Ovary (tissue), 3 donors: ENCODE data around the gene PPP1R1B.

Experiments used
- POLR2A ChIP-seq: fragments of 450-650 bp; IDR thresholded peaks from one replicate; pipeline ENCODE4 v1.6.1; 2017; ENCODE audit warnings: antibody characterized with exemption, mild to moderate bottlenecking, moderate library complexity
- TF ChIP-seq, protein P1 (sequence below), 3 donors: fragments of 450-650 bp in 2 of 3; fragments of 200-600 bp in 1 of 3; IDR thresholded peaks; one replicate each; pipeline versions ENCODE4 v1.5.1 to v1.8.0; 2016 to 2022; ENCODE audit warnings: antibody characterized with exemption in 3 of 3, mild to moderate bottlenecking in 1 of 3
- donor health status: DM: no; HTN: no; CAD: no.

DNA sequence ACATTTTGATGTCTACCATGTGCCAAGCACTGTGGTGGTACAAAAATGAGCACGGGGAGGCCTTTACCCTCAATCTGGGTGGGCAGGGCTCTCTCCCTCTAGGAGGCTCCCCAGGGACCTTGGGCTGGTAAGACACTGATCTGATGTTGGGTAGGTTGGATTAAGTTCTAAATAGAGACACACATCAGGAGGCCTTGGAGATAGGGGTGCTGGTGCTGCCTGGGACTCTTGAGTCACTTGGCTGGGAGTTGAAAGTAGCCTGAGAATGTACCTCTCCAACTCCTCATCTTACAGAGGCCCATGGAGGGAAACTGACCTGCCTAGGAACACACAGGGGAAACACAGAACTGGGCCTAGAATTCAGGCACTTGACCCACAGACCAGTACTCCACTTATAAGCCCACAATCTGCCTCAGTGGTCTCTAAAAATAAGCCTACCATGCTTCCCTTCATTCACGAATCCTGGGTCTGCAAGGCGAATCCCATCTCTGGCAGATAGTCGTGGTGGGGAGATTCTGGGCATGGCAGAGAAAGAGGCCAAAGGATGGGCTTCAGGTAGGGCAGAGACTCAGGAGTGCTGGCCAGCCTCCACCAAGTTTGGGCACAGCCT, 17.2 kb upstream of the PPP1R1B start:
- TF ChIP-seq, protein P1, sequence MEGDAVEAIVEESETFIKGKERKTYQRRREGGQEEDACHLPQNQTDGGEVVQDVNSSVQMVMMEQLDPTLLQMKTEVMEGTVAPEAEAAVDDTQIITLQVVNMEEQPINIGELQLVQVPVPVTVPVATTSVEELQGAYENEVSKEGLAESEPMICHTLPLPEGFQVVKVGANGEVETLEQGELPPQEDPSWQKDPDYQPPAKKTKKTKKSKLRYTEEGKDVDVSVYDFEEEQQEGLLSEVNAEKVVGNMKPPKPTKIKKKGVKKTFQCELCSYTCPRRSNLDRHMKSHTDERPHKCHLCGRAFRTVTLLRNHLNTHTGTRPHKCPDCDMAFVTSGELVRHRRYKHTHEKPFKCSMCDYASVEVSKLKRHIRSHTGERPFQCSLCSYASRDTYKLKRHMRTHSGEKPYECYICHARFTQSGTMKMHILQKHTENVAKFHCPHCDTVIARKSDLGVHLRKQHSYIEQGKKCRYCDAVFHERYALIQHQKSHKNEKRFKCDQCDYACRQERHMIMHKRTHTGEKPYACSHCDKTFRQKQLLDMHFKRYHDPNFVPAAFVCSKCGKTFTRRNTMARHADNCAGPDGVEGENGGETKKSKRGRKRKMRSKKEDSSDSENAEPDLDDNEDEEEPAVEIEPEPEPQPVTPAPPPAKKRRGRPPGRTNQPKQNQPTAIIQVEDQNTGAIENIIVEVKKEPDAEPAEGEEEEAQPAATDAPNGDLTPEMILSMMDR (IDR thresholded peaks at IDR 0.05) = no peak
- TF ChIP-seq POLR2A = no peak
